NT2/D1 (cell line): ENCODE data around the gene RAB17.

Experiments
- SUZ12 ChIP-seq: IDR thresholded peaks from 2 replicates; pipeline ENCODE4 v1.6.1; 2011; ENCODE audit not compliant: insufficient read length, insufficient read depth; ENCODE audit errors: extremely low read depth
- YY1 ChIP-seq: IDR thresholded peaks from 2 replicates; pipeline ENCODE4 v1.6.1; 2011; ENCODE audit not compliant: insufficient read length, insufficient read depth
- ZNF274 ChIP-seq: IDR thresholded peaks from 2 replicates; pipeline ENCODE4 v1.6.1; 2011; ENCODE audit warnings: mild to moderate bottlenecking, low read depth, low read length

GRCh38 chr2:237616734-237617586, 26.4 kb upstream of the RAB17 start:
- TF ChIP-seq YY1 (no peak), SUZ12 (no peak), ZNF274 (no peak)
